ENCODE data around the gene ALDH1L2.

- no peak for TF ChIP-seq CTCF (IDR thresholded peaks at IDR 0.05)
- no peak for TF ChIP-seq POLR2AphosphoS5 (IDR thresholded peaks at IDR 0.05)
Measured at GRCh38 chr12:105107171-105107493, 22.9 kb upstream of the ALDH1L2 start.

Data from upper lobe of left lung (tissue), 4 donors.